22Rv1 (cell line): ENCODE results near the gene TMEM45B.

ENCODE experiments used
- CTCF ChIP-seq: fragments of 450-650 bp; IDR thresholded peaks from 2 replicates; pipeline ENCODE4 v1.5.1; 2017; ENCODE audit warnings: mild to moderate bottlenecking
- ZFX ChIP-seq: fragments of 450-650 bp; IDR thresholded peaks from 2 replicates; pipeline ENCODE4 v1.6.1; 2017; ENCODE audit warnings: antibody characterized with exemption, borderline replicate concordance

DNA sequence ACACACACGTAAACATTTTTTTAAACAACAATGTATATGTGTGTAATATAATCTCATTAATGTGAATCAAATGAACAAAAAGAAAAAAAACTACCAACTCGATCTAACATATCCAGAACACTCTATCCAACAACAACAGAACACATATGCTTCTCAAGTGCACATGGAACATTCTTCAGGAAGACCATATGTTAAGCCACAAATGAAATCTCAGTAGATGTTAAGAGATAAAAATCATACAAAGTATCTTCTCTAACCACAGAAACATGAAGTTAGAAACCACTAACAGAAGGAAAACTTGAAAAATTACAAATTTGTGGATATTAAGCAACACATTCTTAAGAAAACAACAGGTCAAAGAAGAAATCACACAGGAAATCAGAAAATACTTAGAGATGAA, 25.5 kb upstream of the TMEM45B start:
- TF ChIP-seq CTCF = no peak
- no peak for TF ChIP-seq ZFX
